ENCODE data around the gene LCOR.
"Not testable (repeated sequence)": the region's sequence is repeated elsewhere in the genome, so short reads cannot be mapped to it uniquely, and the experiment has no call there.

Gene LCOR

GRCh38 chr10:96835899-96836298 is 3.8 kb downstream of the LCOR start:
- no peak overlapping the region for H3K27ac ChIP-seq
- no peak overlapping the region for H3K4me3 ChIP-seq

GRCh38 chr10:96838529-96838928 is 6.4 kb downstream of the LCOR start:
- Histone ChIP-seq H3K4me3 (no peak overlapping the region), H3K27ac (no peak overlapping the region)

- no peak overlapping the region for H3K4me3 ChIP-seq
- H3K27ac ChIP-seq, result peak overlapping the region in 1 of 21 experiments; percentile 27
These were observed 8.9 kb downstream of the LCOR start for GRCh38 chr10:96840841-96841518.

DNA sequence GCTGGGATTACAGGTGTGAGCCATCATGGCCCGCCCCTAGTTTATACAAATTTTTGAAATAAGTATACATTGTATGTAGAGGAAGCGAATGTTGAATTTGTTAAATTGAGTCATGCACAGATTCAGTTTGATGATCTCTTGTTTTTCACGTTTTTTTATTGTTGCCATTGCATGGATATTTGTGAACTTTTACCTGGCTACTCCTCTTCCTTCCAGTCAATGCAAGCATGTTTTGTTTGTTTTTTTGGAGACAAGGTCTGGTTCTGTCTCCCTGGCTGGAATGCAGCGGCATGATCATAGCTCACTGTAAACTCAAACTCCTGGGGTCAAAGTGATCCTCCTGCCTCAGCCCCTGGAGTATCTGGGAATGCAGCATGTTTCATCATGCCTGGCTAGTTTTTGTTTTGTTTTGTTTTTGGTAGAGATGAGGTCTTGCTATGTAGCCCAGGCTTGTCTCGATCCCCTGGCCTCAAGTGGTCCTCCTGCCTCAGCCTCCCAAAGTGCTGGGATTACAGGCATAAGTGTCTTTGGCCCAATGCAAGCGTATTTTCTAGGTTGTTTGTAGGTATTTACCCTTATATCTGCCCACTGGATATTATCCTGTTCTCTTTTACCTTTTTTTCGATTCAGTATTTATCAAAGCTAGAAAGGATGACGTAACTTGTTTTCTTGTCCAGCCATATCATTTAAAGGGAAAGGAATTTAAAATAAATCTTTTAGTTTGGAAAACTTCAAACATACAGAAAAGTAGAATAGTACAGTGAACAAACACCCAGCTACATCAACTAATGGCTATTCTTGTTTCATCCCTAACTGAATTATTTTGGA is 11.0 kb downstream of the LCOR start:
- Histone ChIP-seq H3K4me3 (no peak overlapping the region), H3K27ac (no peak overlapping the region)

- Histone ChIP-seq H3K27ac (no peak overlapping the region), H3K4me3 (no peak overlapping the region)
These were observed 11.7 kb downstream of the LCOR start for GRCh38 chr10:96843823-96844222.

DNA sequence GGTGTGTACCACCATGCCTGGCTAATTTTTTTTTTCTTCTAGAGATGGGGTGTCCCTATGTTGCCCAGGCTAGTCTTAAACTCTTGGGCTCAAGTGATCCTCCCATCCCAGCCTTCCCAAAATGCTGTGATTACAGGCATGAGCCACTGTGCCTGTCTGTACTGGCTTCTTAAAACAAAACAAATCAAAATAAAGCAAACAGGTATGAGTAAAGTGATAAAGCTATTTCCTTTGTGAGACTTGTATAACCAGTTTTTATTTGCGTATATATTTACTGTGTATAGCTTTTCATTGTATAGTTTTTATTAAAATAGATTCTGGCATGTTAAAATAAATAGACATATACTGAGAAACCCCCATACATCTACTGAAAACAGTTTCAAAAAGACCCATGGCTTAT is 14.3 kb downstream of the LCOR start:
- Histone ChIP-seq H3K4me3 (no peak overlapping the region), H3K27ac (no peak overlapping the region)

GRCh38 chr10:96846926-96847325 is 14.8 kb downstream of the LCOR start:
- H3K4me3 ChIP-seq, result no peak overlapping the region
- no peak overlapping the region for H3K27ac ChIP-seq

DNA sequence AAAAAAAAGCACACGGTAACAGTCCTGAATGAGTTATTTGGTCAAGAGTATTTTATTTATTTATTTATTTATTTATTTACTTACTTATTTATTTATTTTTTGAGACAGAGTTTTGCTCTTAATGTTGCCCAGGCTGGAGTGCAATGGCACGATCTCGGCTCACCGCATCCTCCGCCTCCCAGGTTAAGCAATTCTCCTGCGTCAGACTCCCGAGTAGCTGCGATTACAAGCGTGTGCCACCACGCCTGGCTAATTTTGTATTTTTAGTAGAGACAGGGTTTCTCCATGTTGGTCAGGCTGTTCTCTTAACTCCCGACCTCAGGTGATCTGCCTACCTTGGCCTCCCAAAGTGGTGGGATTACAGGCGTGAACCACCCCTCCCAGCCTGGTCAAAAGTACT is 15.3 kb downstream of the LCOR start:
- H3K27ac ChIP-seq, H3K4me3 ChIP-seq: not testable (repeated sequence)

DNA sequence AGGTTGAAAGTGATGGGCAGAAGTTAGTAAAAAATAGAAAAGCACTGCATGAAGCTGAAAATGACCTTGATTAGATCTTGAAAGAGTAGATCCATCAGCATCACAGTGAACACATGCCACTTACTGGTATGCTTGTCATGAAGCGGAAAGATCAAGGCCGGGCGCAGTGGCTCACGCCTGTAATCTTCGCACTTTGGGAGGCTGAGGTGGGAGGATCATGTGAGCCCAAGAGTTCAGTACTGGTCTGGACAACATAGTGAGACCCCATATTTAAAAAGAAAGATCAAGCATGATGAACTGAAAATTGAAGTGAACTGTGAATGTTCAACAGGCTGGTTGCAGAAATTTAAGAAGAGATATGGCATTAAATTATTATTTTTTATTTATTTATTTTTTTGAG is 18.0 kb downstream of the LCOR start:
- H3K27ac ChIP-seq, result no peak overlapping the region
- H3K4me3 ChIP-seq, result no peak overlapping the region

GRCh38 chr10:96850825-96851224 is 18.7 kb downstream of the LCOR start:
- no peak overlapping the region for H3K27ac ChIP-seq
- H3K4me3 ChIP-seq, result no peak overlapping the region

GRCh38 chr10:96851281-96851680 is 19.2 kb downstream of the LCOR start:
- Histone ChIP-seq H3K27ac (no peak overlapping the region), H3K4me3 (no peak overlapping the region)

GRCh38 chr10:96856317-96856716 is 24.2 kb downstream of the LCOR start:
- H3K4me3 ChIP-seq, result no peak overlapping the region
- no peak overlapping the region for H3K27ac ChIP-seq

DNA sequence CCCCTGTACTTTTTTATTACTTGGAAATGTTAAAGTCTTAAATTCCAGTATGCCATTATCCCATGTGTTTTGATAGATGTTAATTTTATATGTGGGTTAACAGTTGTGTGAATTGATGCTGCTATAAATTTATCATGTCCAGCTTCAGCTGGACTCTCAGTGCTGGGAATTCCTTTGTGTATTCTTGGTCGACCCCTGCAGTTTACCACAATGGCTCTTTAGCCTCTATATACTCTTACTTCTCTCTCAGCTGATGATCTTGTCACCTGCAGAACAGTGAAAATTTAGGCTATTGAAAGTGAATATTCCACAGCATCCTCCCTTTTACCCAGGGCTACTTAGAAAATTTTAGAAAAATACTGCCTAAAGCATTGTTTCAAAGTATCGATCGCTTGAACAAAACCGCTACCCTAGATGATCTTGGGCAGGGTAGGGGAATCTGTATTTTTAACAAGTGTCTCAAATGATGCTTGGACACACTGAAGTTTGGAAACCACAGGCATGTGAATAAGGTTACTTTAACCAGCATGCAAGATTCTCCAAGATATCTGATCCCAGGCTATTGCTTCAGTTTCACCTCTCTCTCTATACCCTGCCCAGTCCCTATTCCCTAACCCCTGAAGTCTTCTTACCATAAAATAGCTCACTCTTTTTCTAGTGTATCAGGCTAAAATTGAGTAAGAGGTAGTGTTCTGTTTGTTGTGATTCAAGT is 25.4 kb downstream of the LCOR start:
- no peak overlapping the region for H3K4me3 ChIP-seq
- H3K27ac ChIP-seq, result no peak overlapping the region

DNA sequence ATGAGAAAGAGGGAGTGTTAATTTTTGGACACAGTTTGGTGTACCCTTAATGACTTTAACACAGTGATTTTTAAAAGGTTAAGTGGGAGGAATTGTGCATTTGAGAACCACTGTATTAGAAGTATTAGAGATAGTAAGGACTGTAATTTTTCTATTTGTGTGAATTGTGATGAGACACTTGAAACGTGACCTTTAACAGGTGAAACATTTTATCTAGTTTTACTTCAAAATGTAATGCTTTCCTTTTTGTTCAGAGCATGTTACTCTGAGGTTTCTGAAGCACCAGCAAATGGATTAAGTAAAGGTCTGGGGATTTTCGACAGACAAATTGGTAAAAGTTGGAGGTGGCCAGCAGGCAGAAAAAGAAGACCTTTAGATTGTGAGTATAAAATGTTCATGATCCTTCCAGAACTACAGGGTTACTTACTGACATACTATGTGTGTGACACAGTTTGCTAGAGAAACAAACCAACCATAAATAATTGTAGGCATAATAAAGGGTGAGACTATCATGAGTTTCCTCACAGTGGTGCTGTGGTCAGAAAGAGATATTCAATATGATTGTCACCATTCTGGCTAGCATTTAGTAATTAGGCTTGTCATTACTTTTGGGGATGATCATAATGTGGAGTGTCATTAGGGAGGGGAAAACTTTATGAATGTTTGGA is 26.1 kb downstream of the LCOR start:
- H3K27ac ChIP-seq, result no peak overlapping the region

DNA sequence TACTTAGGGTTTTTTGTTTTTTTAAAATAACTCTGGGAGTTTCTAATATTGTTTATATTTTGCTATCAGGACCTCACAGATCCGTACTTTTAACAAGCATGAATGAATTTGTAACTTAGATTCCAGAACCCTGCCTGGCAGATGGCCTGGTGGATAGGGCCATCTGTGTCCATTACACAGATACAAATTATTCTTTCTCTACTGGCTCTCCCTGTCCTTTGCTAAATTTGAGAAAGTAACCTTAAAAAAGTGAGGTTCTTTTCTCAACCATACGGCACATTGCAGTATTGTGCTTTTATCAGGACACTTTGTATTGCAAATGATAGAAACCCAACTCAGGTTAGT is 26.6 kb downstream of the LCOR start:
- Histone ChIP-seq H3K27ac (no peak overlapping the region), H3K4me3 (no peak overlapping the region)

More for the DNA sequence above, 26.1 kb downstream of the LCOR start:
- no peak overlapping the region for H3K4me3 ChIP-seq

DNA sequence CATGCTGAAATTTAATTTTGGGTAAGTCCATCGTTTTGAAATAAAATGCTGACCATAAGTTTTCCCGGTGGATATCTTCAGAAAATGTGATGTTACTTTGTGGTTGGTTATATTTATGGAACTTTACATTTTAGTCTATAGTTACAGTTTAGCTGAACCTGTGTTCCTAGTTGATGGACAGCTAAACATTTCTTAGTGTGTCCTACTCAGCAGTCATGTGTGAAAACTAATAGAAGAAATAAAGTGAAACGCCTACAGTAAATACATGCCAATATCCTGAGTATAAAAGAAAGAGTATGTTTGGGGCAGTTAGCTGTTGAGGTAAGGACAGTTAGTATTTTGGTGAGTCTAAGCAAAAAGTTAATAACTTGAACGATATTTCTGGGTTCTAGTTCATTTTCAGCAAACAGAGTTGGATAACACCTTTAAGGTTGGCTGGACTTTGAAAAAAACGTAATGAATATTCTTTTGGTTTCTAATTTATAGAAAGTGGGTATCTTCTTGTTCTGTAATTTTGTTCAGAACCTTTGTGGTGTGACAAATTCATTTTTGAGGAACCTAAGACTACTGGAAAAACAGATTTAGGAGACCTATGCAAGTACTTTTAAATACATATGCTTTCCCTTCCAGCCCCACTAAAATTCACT is 28.7 kb downstream of the LCOR start:
- H3K27ac ChIP-seq, result no peak overlapping the region

DNA sequence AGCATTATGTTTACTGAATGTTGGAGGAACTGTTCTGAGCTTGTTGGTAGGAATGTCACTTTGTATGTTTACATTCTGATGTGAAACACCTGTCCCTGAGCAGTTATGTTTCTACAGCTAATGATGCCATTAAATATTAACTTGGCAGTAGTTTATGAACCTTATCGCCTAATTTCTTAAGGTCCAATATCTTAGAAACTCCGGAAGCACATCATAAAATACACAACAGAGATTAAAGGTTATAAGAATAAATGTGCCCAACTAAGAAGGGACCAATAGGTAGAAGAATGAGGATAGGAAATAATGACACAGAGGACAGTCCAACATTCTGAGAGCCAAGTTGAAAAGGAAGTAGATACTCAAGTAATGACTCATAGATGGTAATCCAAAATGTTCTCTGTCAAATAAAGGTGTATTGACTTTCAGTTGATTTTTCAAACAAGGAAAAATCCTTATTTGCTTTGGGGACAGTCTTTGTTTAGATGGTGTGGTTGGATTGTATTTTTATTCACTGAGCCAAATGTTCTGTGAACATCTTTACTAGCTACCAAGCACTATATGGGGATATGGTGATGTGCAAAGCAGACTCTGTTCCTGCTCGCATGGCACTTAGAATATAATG is 31.9 kb downstream of the LCOR start:
- Histone ChIP-seq H3K4me3 (no peak overlapping the region), H3K27ac (no peak overlapping the region)

More for the DNA sequence above, 28.7 kb downstream of the LCOR start:
- no peak overlapping the region for H3K4me3 ChIP-seq

DNA sequence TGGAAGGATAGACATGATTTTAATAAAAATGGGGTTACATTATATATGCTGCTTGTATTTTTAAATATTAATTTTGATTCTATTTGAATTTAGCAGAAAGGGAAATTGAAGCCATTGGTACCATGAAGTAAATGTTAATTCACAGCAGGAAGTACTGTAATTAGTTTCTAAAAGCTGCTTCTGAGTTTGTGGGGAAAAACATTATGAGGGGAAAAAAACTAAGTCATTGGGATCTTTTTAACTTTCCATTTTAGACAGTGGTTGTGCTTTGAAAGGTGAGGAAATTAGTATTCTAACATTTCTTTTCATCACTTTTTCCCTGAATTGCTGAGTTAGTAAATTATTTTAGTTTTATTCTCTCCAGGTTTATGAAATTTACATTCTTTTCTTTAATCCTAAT is 41.0 kb downstream of the LCOR start:
- H3K4me3 ChIP-seq, result no peak overlapping the region
- no peak overlapping the region for H3K27ac ChIP-seq

GRCh38 chr10:96873756-96874467 is 41.8 kb downstream of the LCOR start:
- Histone ChIP-seq H3K4me3 (no peak overlapping the region), H3K27ac (no peak overlapping the region)

Measured in skin epidermis (tissue), 12 donors.